Measurements from ENCODE around the gene HAGHL. TPM values are rescaled to one million over a fixed set of nuclear protein-coding genes. Genes with fewer than 3 reads are reported as not detected.
"Not testable (repeated sequence)": the region's sequence is repeated elsewhere in the genome, so short reads cannot be mapped to it uniquely, and the experiment has no call there.

HAGHL gene
- total RNA-seq, 1 donor from 2014 or later = 6.5 TPM

GRCh38 chr16:742894-743293 lies 16.0 kb downstream of the HAGHL start:
- ATAC-seq; intact Hi-C loops (cut with DNase I); DNase-seq (ENCODE audit: low spot score): not testable (repeated sequence)

- intact Hi-C loops (cut with DNase I) = no loop called here
- no peak for DNase-seq (ENCODE audit: low spot score)
- no peak for ATAC-seq
Observed at GRCh38 chr16:743794-744500, 17.0 kb downstream of the HAGHL start.

GRCh38 chr16:745739-746138 lies 18.8 kb downstream of the HAGHL start:
- ATAC-seq (no peak), DNase-seq (ENCODE audit: low spot score) (no peak)
- intact Hi-C loops (cut with DNase I) = loop anchor here (5.0 kb wide), 1 partner anchor 38 kb away; the partner anchor contains the start of gene FBXL16

DNA sequence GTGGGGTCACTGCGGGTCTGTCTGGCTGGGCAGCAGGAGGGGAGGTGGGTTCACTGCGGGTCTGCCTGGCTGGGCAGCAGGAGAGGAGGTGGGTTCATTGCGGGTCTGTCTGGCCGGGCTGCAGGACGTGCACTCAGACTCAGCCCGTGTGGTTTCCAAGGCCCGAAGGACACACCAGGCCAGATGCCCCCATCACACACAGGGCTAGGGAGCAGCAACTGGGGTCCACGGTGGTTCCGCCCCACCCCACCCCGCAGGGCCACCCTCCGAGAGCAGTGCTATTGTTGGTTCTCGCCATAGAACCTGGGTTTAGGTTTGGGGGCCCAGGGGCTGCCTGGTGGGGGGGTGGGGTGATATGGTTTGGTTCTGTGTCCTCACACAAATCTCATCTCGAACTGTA lies 19.7 kb downstream of the HAGHL start:
- ATAC-seq (no peak), DNase-seq (ENCODE audit: low spot score) (no peak)

GRCh38 chr16:747978-748746 lies 21.3 kb downstream of the HAGHL start:
- intact Hi-C loops (cut with DNase I) = loop anchor here (5.0 kb wide), 1 partner anchor 41 kb away; the partner anchor contains the start of gene FBXL16
- DNase-seq (ENCODE audit: low spot score) (no peak), ATAC-seq (no peak)

More for the DNA sequence above, 19.7 kb downstream of the HAGHL start:
- intact Hi-C loops (cut with DNase I) = loop anchor here (5.0 kb wide), 1 partner anchor 39 kb away; the partner anchor contains the start of gene FBXL16

DNA sequence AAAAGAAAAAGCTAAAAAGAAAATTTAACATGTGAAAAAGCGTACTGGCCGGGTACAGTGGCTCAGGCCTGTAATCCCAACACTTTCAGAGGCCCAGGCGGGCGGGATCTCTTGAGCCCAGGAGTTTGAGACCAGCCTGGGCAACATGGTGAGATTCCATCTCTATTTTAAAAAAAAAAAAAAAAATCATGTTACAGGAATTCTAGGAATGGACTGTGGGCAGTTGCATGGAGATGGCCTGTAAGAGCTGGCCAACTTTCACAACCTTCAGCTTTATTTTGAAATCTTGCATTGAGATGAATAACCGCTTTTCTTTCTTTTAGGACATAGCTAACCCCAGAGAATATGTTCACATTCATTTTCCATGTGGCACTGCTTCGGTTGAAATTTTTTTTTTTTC lies 22.1 kb downstream of the HAGHL start:
- ATAC-seq (peak; percentile 34), DNase-seq (ENCODE audit: low spot score) (no peak)
- intact Hi-C loops (cut with DNase I) = loop anchor here (5.0 kb wide), 1 partner anchor 42 kb away; the partner anchor contains the start of gene FBXL16

- DNase-seq (ENCODE audit: low spot score) (no peak), ATAC-seq (no peak)
- intact Hi-C loops (cut with DNase I) = no loop called here
Observed at GRCh38 chr16:750485-750884, 23.6 kb downstream of the HAGHL start.

GRCh38 chr16:751152-752006 lies 24.5 kb downstream of the HAGHL start:
- ATAC-seq (peak; percentile 32), DNase-seq (ENCODE audit: low spot score) (no peak)
- intact Hi-C loops (cut with DNase I) = no loop called here

GRCh38 chr16:752007-752312 lies 25.1 kb downstream of the HAGHL start:
- ATAC-seq = no peak
- intact Hi-C loops (cut with DNase I) = no loop called here
- no peak for DNase-seq (ENCODE audit: low spot score)

GRCh38 chr16:754121-754607 lies 27.3 kb downstream of the HAGHL start:
- DNase-seq (ENCODE audit: low spot score); intact Hi-C loops (cut with DNase I); ATAC-seq: not testable (repeated sequence)

GRCh38 chr16:754656-755055 lies 27.8 kb downstream of the HAGHL start:
- intact Hi-C loops (cut with DNase I) = no loop called here
- ATAC-seq = peak; percentile 41
- no peak for DNase-seq (ENCODE audit: low spot score)

GRCh38 chr16:756428-756827 lies 29.5 kb downstream of the HAGHL start:
- ATAC-seq (no peak), DNase-seq (ENCODE audit: low spot score) (no peak)
- intact Hi-C loops (cut with DNase I) = no loop called here

DNA sequence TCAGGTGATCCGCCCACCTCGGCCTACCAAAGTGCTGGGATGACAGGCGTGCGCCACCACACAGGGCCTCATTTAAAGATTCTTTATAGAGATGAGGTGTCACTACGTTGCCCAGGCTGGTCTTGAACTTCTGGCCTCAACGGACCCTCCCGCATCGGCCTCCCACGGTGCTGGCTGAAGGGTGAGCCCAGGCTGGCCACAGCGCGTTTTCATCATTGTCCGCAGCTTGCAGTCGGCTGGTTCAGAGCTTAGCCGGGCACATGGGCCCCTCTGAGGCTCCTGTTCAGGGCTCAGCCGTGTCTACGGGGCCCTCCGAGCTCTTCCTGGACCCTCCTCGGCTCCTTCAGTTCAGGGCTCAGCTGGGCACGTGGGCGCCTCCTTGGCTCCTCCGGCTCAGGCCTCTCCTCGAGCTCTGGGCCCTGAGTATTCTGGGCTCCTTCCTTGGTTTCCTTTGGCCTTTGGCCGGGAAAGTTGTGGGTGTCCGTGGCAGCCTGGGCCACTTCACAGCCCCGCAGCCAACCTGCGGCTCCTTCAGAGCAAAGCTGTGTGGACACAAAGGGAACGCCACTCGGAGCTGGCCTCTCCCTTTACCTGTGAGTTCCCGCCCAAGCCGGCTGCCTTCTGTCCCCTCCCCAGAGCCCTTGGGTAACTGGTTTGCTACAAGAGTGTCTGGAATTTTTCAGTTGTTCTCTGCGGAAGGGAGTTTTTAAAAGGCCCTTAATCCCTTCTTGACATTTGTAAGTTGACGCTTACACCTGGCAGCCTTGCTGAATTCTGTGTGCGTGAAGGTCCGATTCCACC lies 32.4 kb downstream of the HAGHL start:
- DNase-seq (ENCODE audit: low spot score) (no peak), ATAC-seq (no peak)
- intact Hi-C loops (cut with DNase I) = no loop called here

GRCh38 chr16:760065-760464 lies 33.2 kb downstream of the HAGHL start:
- DNase-seq (ENCODE audit: low spot score) (no peak), ATAC-seq (no peak)
- intact Hi-C loops (cut with DNase I) = no loop called here

DNA sequence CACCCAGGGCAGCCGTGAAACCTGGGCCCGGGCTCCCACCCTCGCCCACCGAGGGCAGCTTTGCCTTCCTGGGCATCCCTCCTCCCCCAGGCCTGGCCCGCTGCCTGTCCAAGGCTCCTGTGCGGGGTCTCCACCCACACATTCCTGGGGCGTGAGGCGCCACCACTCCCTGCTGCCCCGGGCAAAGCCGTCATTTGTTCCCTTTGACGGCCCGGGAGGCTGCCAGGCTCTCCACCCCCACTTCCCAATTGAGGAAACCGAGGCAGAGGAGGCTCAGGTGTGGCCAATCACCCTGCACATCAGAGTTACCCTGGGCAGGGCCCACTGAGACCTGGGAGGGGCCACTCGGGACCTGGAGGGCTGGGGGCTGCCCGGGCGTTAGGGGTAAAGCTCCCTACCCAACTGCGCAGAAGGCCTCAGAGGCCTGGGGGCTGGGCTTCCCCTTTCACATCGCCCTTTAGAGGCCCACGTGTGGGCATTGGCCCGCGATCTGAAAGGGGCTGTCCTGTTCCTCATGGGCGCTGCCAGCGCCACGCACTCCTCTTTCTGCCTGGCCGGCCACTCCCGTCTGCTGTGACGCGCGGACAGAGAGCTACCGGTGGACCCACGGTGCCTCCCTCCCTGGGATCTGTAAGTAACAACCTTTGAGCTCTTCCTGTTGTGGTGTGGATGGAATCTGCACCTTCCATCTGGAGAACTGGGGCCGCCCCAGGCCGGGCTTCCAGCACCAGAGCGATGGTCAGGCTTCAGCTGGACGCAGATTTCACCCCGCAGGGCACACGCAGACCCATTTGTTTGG lies 33.8 kb downstream of the HAGHL start, which contains the start of gene MSLN:
MSLN (plus strand) TSS at position 190 of the 799 bp plus-strand sequence. CDS start 1,947 bp downstream, outside the sequence.
- intact Hi-C loops (cut with DNase I) = no loop called here
- no peak for ATAC-seq
- DNase-seq (ENCODE audit: low spot score) = no peak

DNA sequence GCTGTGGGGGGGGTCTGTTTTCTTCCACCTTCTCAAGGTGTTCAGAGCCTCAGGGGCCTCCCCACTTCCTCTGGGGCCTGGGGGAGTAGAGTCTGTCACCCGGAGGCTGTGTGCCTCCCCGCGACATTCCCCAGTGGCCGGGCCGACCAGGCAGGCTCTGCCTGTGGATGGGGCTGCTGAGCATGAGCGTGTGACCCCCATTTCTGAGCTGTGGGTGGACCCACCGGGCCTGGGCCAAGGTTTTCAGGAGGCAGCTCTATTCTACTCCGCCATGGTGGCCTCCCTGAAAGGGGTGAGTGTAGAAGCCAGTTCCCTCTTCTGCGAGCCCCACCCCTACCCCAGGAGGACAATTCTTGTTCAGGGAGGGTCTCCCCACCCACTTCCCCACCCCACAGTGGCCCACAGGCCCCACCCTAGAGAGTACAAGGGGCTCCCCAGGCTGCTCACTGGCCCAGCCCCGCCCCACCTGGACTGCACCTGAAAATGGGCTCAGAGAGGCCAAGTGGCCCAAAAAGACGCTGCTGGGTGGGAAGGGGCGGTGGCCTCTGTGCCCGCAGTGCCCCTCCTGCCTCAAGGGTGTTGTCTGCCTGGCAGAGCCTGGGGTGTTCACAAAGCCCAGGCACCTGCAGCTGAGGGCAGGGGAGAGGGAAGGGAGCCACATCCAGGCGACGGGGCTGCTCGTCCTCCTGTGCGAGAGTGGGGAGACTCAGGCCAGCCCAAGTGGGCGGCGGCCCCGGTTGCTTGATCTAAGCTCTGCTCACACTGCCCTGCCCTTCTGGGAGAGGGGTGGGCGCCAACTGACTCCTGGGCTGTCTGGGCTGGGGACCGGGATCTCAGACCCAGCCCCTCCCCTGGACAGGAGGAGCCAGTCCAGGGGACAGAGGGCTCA lies 35.0 kb downstream of the HAGHL start:
- intact Hi-C loops (cut with DNase I) = no loop called here
- DNase-seq (ENCODE audit: low spot score) (no peak), ATAC-seq (no peak)
